GM12878 (cell line): ENCODE results near the gene APPBP2. TPM values are rescaled to one million over a fixed set of nuclear protein-coding genes. Genes with fewer than 3 reads are reported as not detected.
"Not testable (repeated sequence)": the region's sequence is repeated elsewhere in the genome, so short reads cannot be mapped to it uniquely, and the experiment has no call there.

Experiments used
- ATAC-seq: fragments of 200-7000 bp; cut with Tn5 transposase; 3 replicates; pipeline ENCODE4 v1.9.1; 2020; ENCODE audit warnings: mild to moderate bottlenecking, moderate library complexity
- BruUV-seq: library from RNA; stranded (reverse); fragments of 400-500 nt; replicated peaks from 2 replicates; lab custom pipeline; 2021; lab: Mats Ljungman, UMichigan
- CTCF ChIA-PET: fragments of 300-600 bp; sonication (Branson Sonifier 250); formaldehyde crosslinking; extraction: SDS; loops from one replicate; lab custom pipeline; 2021; ENCODE audit warnings: inconsistent platforms; lab: Yijun Ruan, JAX
- POLR2A ChIA-PET: fragments of 350-600 bp; formaldehyde crosslinking; extraction: SDS; loops from one replicate; lab custom pipeline; 2021; ENCODE audit warnings: inconsistent platforms; lab: Charles Lee
- RAD21 ChIA-PET: fragments of 300-600 bp; sonication (Branson Sonifier 250); formaldehyde crosslinking; loops from one replicate; lab custom pipeline; 2023; ENCODE audit warnings: antibody characterized with exemption; ENCODE audit not compliant: unreplicated experiment; lab: Charles Lee
- SMC1A ChIA-PET: fragments of 300-600 bp; sonication (Branson Sonifier 250); formaldehyde crosslinking; loops from one replicate; lab custom pipeline; 2023; ENCODE audit not compliant: unreplicated experiment, uncharacterized antibody; lab: Charles Lee
- DNase-seq: peaks from one replicate; pipeline ENCODE4 v3.0.0-alpha.2; 2011; ENCODE audit warnings: low read depth, low spot score
- FAIRE-seq: peaks from 3 replicates; lab custom pipeline; 2011; peaks lifted over from hg19 to GRCh38; lab: Jason Lieb, UNC
- H2AFZ ChIP-seq: 2 replicates; pipeline ENCODE4 v1.6.0; 2011; ENCODE audit warnings: low read depth, low read length, control low read depth; ENCODE audit not compliant: control insufficient read depth
- H3K27ac ChIP-seq: 2 replicates; pipeline ENCODE4 v1.5.1; 2011; ENCODE audit warnings: control low read depth; ENCODE audit not compliant: control insufficient read depth, insufficient read depth
- H3K27me3 ChIP-seq, 2 experiments: replicated peaks in 1 of 2; 2 replicates each; pipeline versions ENCODE4 v1.6.0 to v1.6.1; 2011; ENCODE audit warnings: low read length in 1 of 2; ENCODE audit not compliant: control insufficient read depth in 2 of 2, insufficient read depth in 2 of 2
- H3K36me3 ChIP-seq, 2 experiments: 2 replicates each; pipeline ENCODE4 v1.5.1; 2011; ENCODE audit warnings: low read length in 1 of 2; ENCODE audit not compliant: control insufficient read depth in 2 of 2, insufficient read depth in 2 of 2
- H3K4me1 ChIP-seq: 2 replicates; pipeline ENCODE4 v1.6.1; 2011; ENCODE audit warnings: mild to moderate bottlenecking, low read length, moderate library complexity, mixed read lengths; ENCODE audit not compliant: control insufficient read depth, insufficient read depth
- H3K4me2 ChIP-seq: 2 replicates; pipeline ENCODE4 v1.6.0; 2011; ENCODE audit warnings: control low read depth; ENCODE audit not compliant: control insufficient read depth, insufficient read depth
- H3K4me3 ChIP-seq: fragments of 200-600 bp; sonication (generic); 2 replicates; pipeline ENCODE4 v1.5.1; 2016
- H3K79me2 ChIP-seq: 2 replicates; pipeline ENCODE4 v1.6.0; 2011; ENCODE audit warnings: low read length; ENCODE audit not compliant: control insufficient read depth, insufficient read depth
- H3K9ac ChIP-seq: 2 replicates; pipeline ENCODE4 v1.8.0; 2011; ENCODE audit warnings: low read length, control low read depth, mixed read lengths; ENCODE audit not compliant: control insufficient read depth, insufficient read depth
- H3K9me3 ChIP-seq: replicated peaks from 3 replicates; pipeline ENCODE4 v1.5.1; 2011; ENCODE audit warnings: mild to moderate bottlenecking, low read length; ENCODE audit not compliant: control insufficient read depth, insufficient read depth
- H4K20me1 ChIP-seq: 2 replicates; pipeline ENCODE4 v1.6.0; 2011; ENCODE audit not compliant: control insufficient read depth, insufficient read depth
- TARDBP ChIP-seq: IDR thresholded peaks from 2 replicates; pipeline ENCODE4 v1.6.1; 2016; ENCODE audit warnings: borderline replicate concordance
- WGBS: methylation state at CpG from one replicate; pipeline ENCODE4 v1.1.6; 2016; ENCODE audit warnings: low lambda C conversion rate; ENCODE audit not compliant: insufficient replicate concordance, insufficient coverage; ENCODE audit errors: missing lambda C conversion rate; 5-methylcytosine and 5-hydroxymethylcytosine counted together
- in situ Hi-C: fragments of 300-500 bp; cut with MboI; formaldehyde crosslinking; loops from 9 replicates; pipeline ENCODE4 v1.14.3; 2018; ENCODE audit warnings: mixed read lengths
- intact Hi-C: fragments of 100-400 bp; cut with micrococcal nuclease; formaldehyde crosslinking; loops from one replicate; pipeline ENCODE4 v1.14.2; 2022; ENCODE audit not compliant: unreplicated experiment
- polyA plus RNA-seq, 11 experiments: library from polyadenylated mRNA; depleted of rRNA in 4 of 11; unstranded in 6 of 11; stranded (reverse) in 5 of 11; fragments of >200 nt; fragmentation: Nextera tagmentation in 4 of 11; fragmentation: Illumina TruSeq in 1 of 11; extraction: Ambion mirVana in 4 of 11; extraction: Trizol in 1 of 11; gene quantifications; 1 replicate in 1 of 11; 2 replicates in 10 of 11; pipeline versions ENCODE4 v1.2.1 to v1.2.3, GENCODE V29; 2011 to 2016; ENCODE audit warnings: inconsistent platforms in 2 of 11, missing spikeins in 2 of 11, low read depth in 1 of 11
- total RNA-seq, 4 experiments: library from RNA; depleted of rRNA in 3 of 4; stranded (reverse); fragments of >200 nt in 3 of 4; fragmentation: Illumina TruSeq in 1 of 4; extraction: Trizol in 1 of 4; gene quantifications; 2 replicates each; pipeline versions ENCODE4 v1.2.1 to v1.2.3, GENCODE V29; 2013 to 2021
- TF ChIP-seq, protein P1 (sequence below), 3 experiments: IDR thresholded peaks in 2 of 3; conservative IDR thresholded peaks in 1 of 3; 2 replicates each; pipeline ENCODE4 v1.5.1; 2011; ENCODE audit warnings: low read depth in 3 of 3, low read length in 3 of 3, mild to moderate bottlenecking in 3 of 3, control low read depth in 2 of 3, moderate library complexity in 2 of 3, inconsistent platforms in 1 of 3, mixed read lengths in 1 of 3; ENCODE audit not compliant: control insufficient read depth in 2 of 3, insufficient read depth in 1 of 3; ENCODE audit errors: extremely low read depth in 1 of 3
- TF ChIP-seq, protein P2 (sequence below): fragments of 450-650 bp; IDR thresholded peaks from 2 replicates; pipeline ENCODE4 v1.6.1; 2017; ENCODE audit warnings: mild to moderate bottlenecking, low read depth, inconsistent platforms; ENCODE audit not compliant: poor library complexity, severe bottlenecking

The APPBP2 gene
- total and polyA plus RNA-seq, 10 of the 15 experiments (the other 5 are each of a cell fraction or from before 2014, with no cell fraction given), result 4.3 to 30.8 (median 13.1) TPM

DNA sequence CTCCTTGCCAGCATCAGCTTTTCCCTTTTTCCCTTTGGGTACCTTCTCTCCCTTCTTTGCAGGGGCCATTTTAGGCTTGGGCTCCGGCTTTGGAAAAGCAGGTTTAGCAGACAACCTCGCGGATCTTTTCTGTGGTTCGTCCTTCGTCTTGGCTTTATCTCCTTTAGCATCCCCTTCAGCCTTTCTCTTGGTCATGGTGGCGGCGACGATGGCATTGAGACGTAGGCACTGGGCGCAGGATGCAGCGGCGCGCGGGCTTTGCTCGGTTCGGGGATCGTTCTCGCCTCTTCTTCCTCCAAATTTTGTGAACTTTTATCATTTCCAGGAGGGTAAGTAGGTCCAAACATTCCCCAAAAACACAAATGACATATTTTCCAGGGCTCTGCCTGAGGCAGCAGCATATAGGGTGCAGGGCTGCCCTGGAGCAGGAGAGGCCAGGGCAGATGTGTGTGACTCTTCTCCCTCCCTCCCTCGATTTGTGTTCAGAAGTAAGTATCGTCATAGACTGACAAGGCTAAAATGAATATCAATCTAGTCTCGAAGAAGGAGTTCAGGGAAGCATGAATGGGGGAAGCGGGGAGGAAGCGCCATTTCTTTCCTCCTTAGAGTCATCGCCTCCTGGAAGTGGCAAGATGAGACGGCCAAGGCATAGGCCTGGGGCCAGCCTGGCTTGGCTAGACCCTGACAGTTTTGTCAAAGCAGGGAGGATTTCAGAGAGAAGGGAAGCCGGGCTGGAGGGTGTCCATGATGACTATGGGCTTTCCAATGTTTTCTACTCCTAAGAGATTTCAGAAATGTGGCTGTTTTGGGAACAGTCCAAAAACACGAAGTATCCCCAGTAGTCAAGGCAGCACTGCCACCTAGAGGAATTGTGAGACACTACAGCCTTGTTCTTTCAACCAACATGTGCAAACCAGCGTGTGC, 90.5 kb downstream of the APPBP2 start (continued):
- TF ChIP-seq, protein P1, sequence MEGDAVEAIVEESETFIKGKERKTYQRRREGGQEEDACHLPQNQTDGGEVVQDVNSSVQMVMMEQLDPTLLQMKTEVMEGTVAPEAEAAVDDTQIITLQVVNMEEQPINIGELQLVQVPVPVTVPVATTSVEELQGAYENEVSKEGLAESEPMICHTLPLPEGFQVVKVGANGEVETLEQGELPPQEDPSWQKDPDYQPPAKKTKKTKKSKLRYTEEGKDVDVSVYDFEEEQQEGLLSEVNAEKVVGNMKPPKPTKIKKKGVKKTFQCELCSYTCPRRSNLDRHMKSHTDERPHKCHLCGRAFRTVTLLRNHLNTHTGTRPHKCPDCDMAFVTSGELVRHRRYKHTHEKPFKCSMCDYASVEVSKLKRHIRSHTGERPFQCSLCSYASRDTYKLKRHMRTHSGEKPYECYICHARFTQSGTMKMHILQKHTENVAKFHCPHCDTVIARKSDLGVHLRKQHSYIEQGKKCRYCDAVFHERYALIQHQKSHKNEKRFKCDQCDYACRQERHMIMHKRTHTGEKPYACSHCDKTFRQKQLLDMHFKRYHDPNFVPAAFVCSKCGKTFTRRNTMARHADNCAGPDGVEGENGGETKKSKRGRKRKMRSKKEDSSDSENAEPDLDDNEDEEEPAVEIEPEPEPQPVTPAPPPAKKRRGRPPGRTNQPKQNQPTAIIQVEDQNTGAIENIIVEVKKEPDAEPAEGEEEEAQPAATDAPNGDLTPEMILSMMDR (IDR thresholded peaks at IDR 0.05 in 2 of 3, conservative IDR thresholded peaks at IDR 0.05 in 1 of 3; ENCODE audit: control insufficient read depth in 2 of 3, extremely low read depth in 1 of 3, insufficient read depth in 1 of 3, low read depth in 3 of 3, low read length in 3 of 3), result peak; percentile 82 to 96 (median 84); a peak in 5 of 6 replicates
- TF ChIP-seq, protein P2, sequence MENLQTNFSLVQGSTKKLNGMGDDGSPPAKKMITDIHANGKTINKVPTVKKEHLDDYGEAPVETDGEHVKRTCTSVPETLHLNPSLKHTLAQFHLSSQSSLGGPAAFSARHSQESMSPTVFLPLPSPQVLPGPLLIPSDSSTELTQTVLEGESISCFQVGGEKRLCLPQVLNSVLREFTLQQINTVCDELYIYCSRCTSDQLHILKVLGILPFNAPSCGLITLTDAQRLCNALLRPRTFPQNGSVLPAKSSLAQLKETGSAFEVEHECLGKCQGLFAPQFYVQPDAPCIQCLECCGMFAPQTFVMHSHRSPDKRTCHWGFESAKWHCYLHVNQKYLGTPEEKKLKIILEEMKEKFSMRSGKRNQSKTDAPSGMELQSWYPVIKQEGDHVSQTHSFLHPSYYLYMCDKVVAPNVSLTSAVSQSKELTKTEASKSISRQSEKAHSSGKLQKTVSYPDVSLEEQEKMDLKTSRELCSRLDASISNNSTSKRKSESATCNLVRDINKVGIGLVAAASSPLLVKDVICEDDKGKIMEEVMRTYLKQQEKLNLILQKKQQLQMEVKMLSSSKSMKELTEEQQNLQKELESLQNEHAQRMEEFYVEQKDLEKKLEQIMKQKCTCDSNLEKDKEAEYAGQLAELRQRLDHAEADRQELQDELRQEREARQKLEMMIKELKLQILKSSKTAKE, result peak; percentile 20
- no peak for TF ChIP-seq TARDBP

DNA sequence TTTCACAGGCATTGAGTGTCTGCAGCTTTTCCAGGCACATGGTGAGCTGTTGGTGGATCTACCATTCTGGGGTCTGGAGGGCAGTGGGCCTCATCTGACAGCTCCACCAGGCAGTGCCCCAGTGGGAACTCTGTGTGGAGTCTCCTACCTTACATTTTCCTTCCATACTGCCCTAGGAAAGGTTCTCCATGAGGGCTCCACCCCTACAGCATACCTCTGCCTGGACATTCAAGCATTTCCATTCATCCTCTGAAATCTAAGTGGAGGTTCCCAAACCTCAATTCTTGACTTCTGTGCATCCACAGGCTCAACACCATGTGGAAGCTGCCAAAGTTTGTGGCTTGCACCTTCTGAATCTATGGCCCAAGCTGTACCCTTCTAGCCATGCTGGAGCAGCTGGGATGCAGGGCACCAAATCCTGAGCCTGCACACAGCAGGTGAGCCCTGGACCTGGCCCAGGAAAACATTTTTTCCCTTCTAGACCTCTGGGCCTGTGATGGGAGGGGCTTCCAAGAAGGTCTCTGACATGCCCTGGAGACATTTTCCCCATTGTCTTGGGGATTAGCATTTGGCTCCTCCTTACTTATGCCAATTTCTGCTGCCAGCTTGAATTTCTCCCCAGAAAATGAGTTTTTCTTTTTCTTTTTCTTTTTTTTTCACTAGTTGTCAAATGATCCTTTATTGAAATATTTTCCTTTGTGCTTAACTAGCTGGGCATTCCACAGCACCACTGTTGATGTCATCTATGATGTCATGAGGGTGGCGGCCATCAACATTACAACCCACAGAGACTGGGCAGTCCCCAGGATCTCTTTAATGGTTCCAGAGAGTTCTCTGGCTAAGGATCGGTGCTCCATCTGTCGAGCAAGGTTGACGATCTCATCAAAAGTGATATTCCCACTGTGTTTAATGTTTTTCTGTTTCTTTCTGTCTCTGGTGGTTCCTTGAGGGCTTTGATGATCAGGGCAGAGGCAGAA, 92.7 kb downstream of the APPBP2 start:
- in situ Hi-C loops, intact Hi-C loops, H2AFZ ChIP-seq, ATAC-seq, H3K27me3 ChIP-seq, H4K20me1 ChIP-seq, DNase-seq, SMC1A ChIA-PET, H3K4me1 ChIP-seq, H3K9ac ChIP-seq, POLR2A ChIA-PET, H3K4me2 ChIP-seq, H3K4me3 ChIP-seq, H3K36me3 ChIP-seq, BruUV-seq, H3K79me2 ChIP-seq, H3K9me3 ChIP-seq, FAIRE-seq, H3K27ac ChIP-seq: not testable (repeated sequence)
- 85% methylated on average over 4 of the region's 4 CpGs for WGBS
- ChIA-PET CTCF (interaction anchor here (0.6 to 2.0 kb wide), 4 partner anchors 25 to 801 kb away, joined by 3 to 7 read pairs (median 4); no protein-coding TSS in a partner anchor), RAD21 (interaction anchor here (0.6 kb wide), 2 partner anchors 27 to 290 kb away, joined by 3 read pairs; no protein-coding TSS in a partner anchor)
